Breast epithelium (tissue), 4 donors: Measurements from ENCODE around the gene CDK19. TPM values are rescaled to one million over a fixed set of nuclear protein-coding genes. Genes with fewer than 3 reads are reported as not detected.

Experiments used
- DNase-seq, 2 donors: peaks; one replicate each; pipeline ENCODE4 v3.0.0-alpha.2; 2019; ENCODE audit warnings: low spot score in 2 of 2
- H3K27ac ChIP-seq, 2 donors: fragments of 200-600 bp; sonication (generic) in 1 of 2; one replicate each; pipeline ENCODE4 v1.5.1; 2016 to 2019; ENCODE audit warnings: mild to moderate bottlenecking in 1 of 2
- H3K27me3 ChIP-seq, 2 donors: fragments of 200-600 bp; sonication (generic) in 1 of 2; one replicate each; pipeline versions ENCODE4 v1.5.1 to v1.6.0; 2017 to 2019; ENCODE audit warnings: control low read depth in 1 of 2, mild to moderate bottlenecking in 1 of 2
- H3K36me3 ChIP-seq: fragments of 200-600 bp; one replicate; pipeline ENCODE4 v1.5.1; 2019
- H3K4me1 ChIP-seq, 2 donors: fragments of 200-600 bp; sonication (generic); one replicate each; pipeline ENCODE4 v1.5.1; 2016 to 2019; ENCODE audit warnings: control low read depth in 1 of 2
- H3K4me3 ChIP-seq, 3 donors: fragments of 200-600 bp; sonication (generic); 1 replicate in 2 of 3; 2 replicates in 1 of 3; pipeline ENCODE4 v1.5.1; 2016 to 2019; ENCODE audit warnings: mild to moderate bottlenecking in 3 of 3, moderate library complexity in 2 of 3
- H3K9me3 ChIP-seq, 2 donors: fragments of 200-600 bp; sonication (generic) in 1 of 2; one replicate each; pipeline ENCODE4 v1.5.1; 2016 to 2019; ENCODE audit warnings: control low read depth in 1 of 2
- POLR2A ChIP-seq: fragments of 450-650 bp; IDR thresholded peaks from one replicate; pipeline ENCODE4 v1.6.1; 2016; ENCODE audit warnings: antibody characterized with exemption, mild to moderate bottlenecking, moderate library complexity
- POLR2AphosphoS5 ChIP-seq, 3 donors: sonication (generic); formaldehyde crosslinking; IDR thresholded peaks; one replicate each; pipeline ENCODE4 v1.6.1; 2017; ENCODE audit warnings: antibody characterized with exemption in 3 of 3
- intact Hi-C: fragments of 100-400 bp; cut with DNase I; formaldehyde crosslinking; loops from one replicate; pipeline ENCODE4 v1.15.1; 2023; ENCODE audit warnings: low total_unique reads
- total RNA-seq, 3 donors: library from RNA; depleted of rRNA; stranded (reverse); fragments of >200 nt; gene quantifications; one replicate each; pipeline ENCODE4 v1.1.0, GENCODE V29; 2016
- TF ChIP-seq, protein P1 (sequence below), 3 donors: fragments of 450-650 bp; IDR thresholded peaks; one replicate each; pipeline ENCODE4 v1.5.1; 2016 to 2017; ENCODE audit warnings: antibody characterized with exemption in 3 of 3, mild to moderate bottlenecking in 3 of 3, moderate library complexity in 3 of 3

CDK19 gene
- total RNA-seq, 3 donors from 2014 or later, result 14.1 to 17.9 (median 17.9) TPM

DNA sequence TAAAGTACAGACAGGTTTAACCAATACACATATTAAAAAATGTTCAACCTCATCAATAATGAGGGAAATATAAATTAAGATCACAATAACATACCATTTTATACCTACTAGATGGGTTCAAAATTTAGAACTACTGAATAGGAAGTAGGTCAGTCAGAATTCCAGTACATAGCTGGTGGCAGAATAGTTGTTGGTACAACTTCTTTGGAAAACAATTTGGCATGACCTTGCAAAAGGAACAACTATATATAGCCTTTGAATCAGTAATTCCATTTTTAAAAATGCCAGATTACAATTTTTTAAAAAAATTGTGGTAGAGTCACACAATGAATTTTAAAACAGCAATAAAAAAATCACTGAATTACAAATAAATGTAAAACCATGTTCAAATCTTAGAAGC, 165.6 kb downstream of the CDK19 start:
- intact Hi-C loops, result no loop called here
- Histone ChIP-seq H3K4me3 (no peak overlapping the region), H3K36me3 (no peaks in the 10 kb centered on the region), H3K27me3 (no peaks in the 10 kb centered on the region), H3K9me3 (peaks cover 0 to 3% of the 10 kb centered on the region in 2 donors), H3K27ac (no peak overlapping the region), H3K4me1 (no peaks in the 10 kb centered on the region)
- no peak for DNase-seq
- TF ChIP-seq POLR2AphosphoS5 (IDR thresholded peaks at IDR 0.05), result no peak

DNA sequence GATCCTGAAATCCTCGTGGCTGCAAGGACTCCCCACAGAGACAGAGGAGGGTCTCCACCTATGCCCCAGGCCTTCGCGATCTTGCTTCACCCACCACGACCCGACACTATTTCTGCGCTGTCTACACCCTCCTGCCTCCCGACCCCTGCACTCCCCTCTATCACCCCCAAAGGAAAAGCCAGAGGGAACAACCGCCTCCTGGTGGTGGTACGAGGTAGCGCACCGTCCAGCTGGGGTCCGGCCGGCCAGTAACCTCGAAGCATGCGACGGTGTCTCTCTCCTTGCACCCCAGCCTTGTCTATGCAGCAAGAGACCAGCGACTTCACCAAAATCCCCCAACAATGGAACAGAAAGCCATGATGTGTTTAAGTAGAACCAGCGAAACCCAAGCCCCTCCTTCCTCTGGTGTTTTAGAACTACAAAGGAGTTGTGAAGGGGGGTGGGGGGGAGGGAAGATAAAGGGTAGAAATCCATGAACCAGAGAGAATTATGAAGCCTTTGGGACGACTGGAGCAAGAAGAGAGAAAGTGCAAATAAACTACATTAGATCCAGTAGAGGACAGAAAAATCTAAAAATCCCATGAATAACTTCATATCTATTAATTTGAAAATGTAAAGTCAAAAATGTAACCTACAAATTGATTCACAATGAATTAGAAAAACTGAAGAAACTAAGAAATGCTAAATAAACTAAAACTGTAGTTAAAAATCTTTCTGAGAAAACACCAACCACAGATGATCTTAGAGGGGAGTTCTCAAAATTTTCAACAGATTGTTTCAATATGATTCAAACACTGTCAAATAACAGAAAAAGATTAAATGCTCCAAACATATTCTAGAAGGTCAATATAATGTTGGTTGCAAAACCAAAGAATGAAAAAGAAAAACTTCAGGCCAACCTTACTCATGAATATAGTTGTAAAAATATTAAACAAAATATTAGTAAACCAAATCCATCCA, 168.0 kb downstream of the CDK19 start:
- no peak overlapping the region for H3K27ac ChIP-seq
- H3K4me1 ChIP-seq, result no peaks in the 10 kb centered on the region
- intact Hi-C loops, result no loop called here
- no peaks in the 10 kb centered on the region for H3K27me3 ChIP-seq
- TF ChIP-seq POLR2A (no peak), POLR2AphosphoS5 (IDR thresholded peaks at IDR 0.05) (no peak)
- TF ChIP-seq, protein P1, sequence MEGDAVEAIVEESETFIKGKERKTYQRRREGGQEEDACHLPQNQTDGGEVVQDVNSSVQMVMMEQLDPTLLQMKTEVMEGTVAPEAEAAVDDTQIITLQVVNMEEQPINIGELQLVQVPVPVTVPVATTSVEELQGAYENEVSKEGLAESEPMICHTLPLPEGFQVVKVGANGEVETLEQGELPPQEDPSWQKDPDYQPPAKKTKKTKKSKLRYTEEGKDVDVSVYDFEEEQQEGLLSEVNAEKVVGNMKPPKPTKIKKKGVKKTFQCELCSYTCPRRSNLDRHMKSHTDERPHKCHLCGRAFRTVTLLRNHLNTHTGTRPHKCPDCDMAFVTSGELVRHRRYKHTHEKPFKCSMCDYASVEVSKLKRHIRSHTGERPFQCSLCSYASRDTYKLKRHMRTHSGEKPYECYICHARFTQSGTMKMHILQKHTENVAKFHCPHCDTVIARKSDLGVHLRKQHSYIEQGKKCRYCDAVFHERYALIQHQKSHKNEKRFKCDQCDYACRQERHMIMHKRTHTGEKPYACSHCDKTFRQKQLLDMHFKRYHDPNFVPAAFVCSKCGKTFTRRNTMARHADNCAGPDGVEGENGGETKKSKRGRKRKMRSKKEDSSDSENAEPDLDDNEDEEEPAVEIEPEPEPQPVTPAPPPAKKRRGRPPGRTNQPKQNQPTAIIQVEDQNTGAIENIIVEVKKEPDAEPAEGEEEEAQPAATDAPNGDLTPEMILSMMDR (IDR thresholded peaks at IDR 0.05), result no peak
- no peak overlapping the region for H3K4me3 ChIP-seq
- peaks cover 0 to 3% of the 10 kb centered on the region in 2 donors for H3K9me3 ChIP-seq
- no peaks in the 10 kb centered on the region for H3K36me3 ChIP-seq
- DNase-seq, result no peak

DNA sequence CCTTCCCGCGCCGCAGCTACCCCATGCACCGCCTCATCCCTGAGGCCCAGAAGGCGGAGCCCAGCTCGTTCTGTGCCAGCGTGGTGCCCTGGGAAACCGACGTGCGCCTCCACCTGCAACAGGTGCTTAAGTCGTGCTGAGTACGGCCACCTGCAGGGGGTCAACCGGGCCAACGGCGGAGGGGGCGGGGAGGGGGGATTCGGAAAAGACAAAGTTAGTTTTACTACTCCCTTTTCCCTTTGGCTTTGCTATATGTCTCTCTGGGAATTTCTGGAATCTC, 168.9 kb downstream of the CDK19 start:
- intact Hi-C loops, result no loop called here
- H3K27me3 ChIP-seq, result no peaks in the 10 kb centered on the region
- TF ChIP-seq, protein P1 (IDR thresholded peaks at IDR 0.05), result no peak
- TF ChIP-seq POLR2AphosphoS5 (IDR thresholded peaks at IDR 0.05), result no peak
- no peak for TF ChIP-seq POLR2A
- no peaks in the 10 kb centered on the region for H3K36me3 ChIP-seq
- H3K9me3 ChIP-seq, result peaks cover 0 to 3% of the 10 kb centered on the region in 2 donors
- H3K27ac ChIP-seq, result no peak overlapping the region
- no peaks in the 10 kb centered on the region for H3K4me1 ChIP-seq
- H3K4me3 ChIP-seq, result no peak overlapping the region
- no peak for DNase-seq

DNA sequence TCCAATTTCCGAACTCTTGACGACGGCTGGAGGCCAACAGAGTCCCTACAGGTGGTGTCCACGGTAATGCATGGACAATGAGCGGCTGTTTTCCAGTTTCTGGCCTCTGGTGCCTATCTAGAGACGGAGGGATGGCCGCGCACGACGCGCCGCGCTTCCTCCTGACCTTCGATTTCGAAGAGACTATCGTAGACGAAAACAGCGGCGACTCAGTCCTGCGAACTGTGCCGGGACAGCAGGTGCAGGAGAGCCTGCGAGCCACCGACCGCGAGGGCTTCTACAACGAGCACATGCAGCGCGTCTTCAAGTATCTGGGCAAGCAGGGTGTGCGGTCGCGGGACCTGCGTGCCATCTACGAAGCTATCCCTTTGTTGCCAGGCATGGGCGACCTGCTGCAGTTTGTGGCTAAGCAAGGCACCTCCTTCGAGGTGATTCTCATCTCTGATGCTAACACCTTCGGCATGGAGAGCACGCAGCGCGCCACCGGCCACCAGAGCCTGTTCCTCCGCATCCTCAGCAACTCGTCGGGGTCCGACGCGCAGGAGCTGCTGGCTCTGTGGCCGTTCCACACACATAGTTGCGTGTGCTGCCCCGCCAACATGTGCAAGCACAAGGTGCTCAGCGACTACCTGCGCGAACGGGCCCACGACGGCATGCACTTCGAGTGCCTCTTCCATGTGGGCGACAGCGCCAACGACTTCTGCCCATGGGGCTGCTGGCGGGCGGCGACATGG, 169.4 kb downstream of the CDK19 start:
- no peaks in the 10 kb centered on the region for H3K36me3 ChIP-seq
- intact Hi-C loops, result no loop called here
- TF ChIP-seq, protein P1 (IDR thresholded peaks at IDR 0.05), result no peak
- TF ChIP-seq POLR2A (no peak), POLR2AphosphoS5 (IDR thresholded peaks at IDR 0.05) (no peak)
- no peak overlapping the region for H3K27ac ChIP-seq
- H3K4me3 ChIP-seq, result no peak overlapping the region
- H3K4me1 ChIP-seq, result no peaks in the 10 kb centered on the region
- H3K9me3 ChIP-seq, result peaks cover 0 to 3% of the 10 kb centered on the region in 2 donors
- no peaks in the 10 kb centered on the region for H3K27me3 ChIP-seq
- no peak for DNase-seq

DNA sequence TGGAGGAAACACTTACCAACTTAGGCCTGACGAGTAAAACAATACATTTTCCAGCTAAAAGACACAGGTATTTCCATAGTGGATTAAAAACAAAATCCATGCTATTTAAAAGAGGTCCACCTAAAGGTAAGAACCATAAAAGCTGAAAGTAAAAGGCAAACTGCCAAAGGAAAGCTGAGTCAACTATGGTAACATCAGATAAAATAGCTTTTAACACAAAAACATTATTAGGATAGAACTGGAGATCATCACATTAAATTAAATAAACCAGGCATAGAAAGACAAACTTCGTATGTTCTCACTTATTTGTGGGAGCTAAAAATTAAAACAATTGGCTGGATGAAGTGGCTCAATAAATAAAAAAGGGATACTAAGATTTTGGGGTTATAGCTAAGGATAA, 172.1 kb downstream of the CDK19 start:
- no peaks in the 10 kb centered on the region for H3K4me1 ChIP-seq
- no peak for TF ChIP-seq POLR2A
- TF ChIP-seq, protein P1 (IDR thresholded peaks at IDR 0.05), result no peak
- TF ChIP-seq POLR2AphosphoS5 (IDR thresholded peaks at IDR 0.05), result no peak
- H3K27ac ChIP-seq, result no peak overlapping the region
- H3K27me3 ChIP-seq, result no peaks in the 10 kb centered on the region
- H3K4me3 ChIP-seq, result no peak overlapping the region
- H3K9me3 ChIP-seq, result peaks cover 0 to 3% of the 10 kb centered on the region in 2 donors
- H3K36me3 ChIP-seq, result peaks cover 3% of the 10 kb centered on the region
- intact Hi-C loops, result no loop called here
- no peak for DNase-seq
